CD1c-positive myeloid dendritic cell (primary cell): ENCODE data around the gene PHIP.

Experiments used
- DNase-seq: peaks from one replicate; pipeline ENCODE4 v3.0.0-alpha.2; 2016; ENCODE audit errors: extremely low spot score

Gene PHIP

DNA sequence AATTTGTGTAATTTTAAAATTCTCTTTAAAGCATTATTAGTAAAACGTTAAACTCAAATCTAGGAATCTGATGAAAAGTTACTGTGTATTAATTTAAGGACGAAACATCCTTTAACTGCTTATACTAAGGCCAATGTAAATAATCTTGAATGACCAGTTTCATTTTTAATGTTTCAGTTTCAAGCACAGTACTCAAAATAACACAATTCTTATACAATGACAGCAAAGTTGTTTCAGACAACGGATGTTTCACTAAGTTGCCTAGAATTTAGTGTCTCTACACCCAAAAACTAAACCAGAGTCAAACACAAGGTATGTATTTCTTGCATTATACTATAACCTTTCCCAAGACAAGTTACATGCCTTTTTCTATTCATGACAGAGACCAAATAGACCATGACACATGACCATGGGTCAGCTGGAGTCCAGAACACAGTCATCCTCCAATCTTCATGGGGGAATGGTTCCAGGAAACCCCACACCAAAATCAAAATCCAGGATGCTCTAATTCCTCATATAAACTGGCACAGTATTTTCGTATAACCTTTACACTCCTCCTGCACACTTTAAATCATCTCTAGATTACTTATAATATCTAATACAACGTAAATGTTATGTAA, 7.7 kb downstream of the PHIP start:
- DNase-seq: no peak

DNA sequence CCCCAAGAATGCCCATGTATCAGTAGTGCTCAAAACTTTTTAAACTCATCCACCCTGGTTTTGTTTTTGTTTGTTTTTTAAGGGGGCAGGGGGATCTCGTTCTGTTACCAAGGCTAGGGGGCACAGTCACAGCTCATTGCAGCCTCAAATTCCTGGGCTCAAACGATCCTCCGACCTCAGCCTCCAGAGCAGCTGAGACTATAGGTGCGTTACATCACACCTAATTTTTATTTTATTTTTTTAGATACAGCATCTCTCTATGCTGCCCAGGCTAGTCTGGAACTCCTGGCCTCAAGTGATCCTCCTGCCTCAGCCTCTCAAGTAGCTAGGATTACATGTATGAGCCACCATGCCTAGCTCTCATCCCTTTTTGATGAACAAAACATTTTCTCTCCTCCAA, 11.2 kb downstream of the PHIP start:
- no peak for DNase-seq

GRCh38 chr6:79066330-79066729, 11.7 kb downstream of the PHIP start:
- DNase-seq: no peak

DNA sequence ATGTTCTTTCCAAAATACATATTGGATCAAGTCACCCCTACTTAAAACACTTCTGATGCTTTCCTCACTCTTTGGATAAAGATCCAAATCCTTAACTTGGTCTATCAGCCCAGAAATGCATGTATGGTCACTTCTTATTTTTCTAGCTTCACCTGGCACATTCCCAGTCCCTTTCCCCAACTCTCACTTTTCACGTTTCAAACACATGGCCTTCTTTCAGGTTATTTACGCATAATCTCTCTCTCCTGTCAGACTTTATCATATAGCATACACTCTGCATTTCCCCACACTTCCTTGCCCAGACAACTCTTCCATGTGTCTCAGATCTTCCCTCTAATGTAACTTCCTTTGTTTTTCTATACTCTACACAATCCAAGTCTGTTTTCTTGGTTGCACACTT, 12.8 kb downstream of the PHIP start:
- DNase-seq: no peak

DNA sequence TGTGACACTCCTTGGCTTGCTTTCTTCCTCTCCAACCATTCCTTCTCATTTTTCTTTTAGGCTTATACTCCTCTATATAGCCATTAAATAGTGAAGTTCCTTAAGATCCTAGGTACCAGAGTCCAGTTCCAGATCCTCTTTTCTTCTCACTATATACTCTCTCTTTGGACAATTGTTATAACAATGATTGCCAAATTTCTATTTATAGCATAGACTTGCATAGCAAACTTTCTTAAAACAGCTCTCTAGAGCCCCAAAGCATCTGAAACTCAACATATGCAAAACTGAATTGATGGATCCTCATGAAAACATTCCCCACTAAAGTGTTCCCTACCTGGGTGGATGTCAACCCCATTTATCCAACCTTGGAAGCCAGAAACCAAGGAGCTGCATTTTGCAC, 13.4 kb downstream of the PHIP start:
- peak; percentile 19 for DNase-seq

- DNase-seq: no peak
These were observed 15.3 kb downstream of the PHIP start for GRCh38 chr6:79062708-79063107.

DNA sequence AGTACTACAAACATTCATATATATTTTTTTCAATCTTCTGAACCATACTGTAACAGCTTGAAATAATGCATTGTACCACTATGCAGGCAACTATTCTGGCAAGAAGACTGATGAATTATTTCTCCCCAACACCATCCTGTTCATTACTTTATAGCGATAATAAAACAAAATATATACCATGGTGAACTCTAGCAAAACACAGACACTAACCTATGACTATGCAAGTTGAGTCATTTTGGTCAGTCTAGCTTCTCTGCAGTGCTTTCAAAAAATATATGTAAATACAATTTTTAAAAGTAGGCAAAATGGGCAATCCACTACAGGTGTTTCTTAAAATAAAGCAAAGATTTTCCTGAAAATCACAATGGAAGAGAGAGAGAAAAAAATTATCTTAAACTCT, 20.3 kb downstream of the PHIP start:
- no peak for DNase-seq

DNA sequence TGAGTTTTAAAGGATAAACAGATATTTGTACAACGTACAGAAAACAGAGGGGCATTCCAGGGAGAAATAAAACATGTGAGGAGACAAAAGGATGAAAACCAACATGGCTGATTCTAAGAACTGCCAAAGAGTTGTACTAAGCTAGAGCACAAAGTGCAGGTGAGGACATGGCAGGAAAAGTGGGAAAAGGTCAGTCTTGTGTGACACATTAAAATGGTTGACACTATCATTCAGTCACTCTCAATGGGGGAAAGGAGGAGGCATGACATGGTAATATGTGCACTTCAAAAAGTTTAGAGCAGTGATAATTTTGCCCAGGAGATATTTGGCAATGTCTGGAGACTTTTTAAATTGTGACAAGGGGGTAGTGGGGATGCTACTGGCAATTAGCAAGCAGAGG, 21.8 kb downstream of the PHIP start:
- DNase-seq: no peak

DNA sequence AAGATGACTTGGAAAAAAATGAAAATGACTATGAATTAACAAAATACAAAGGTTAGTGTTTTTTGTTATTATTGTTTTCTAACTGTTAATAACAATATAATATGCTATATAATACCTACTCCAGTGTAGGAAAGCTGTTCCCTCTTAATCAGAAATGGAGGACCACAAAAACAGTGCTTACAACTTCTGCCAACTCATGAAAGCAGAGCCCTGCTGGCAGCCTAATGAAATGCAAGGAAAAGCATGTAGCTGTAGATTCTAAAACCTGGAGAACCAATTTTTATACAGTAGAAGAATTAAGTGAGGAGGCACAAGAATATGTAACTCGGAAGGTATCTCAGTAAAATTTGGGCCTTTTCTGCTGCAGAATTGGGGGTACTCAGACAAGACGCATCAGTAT, 29.4 kb downstream of the PHIP start:
- peak; percentile 34 for DNase-seq

DNA sequence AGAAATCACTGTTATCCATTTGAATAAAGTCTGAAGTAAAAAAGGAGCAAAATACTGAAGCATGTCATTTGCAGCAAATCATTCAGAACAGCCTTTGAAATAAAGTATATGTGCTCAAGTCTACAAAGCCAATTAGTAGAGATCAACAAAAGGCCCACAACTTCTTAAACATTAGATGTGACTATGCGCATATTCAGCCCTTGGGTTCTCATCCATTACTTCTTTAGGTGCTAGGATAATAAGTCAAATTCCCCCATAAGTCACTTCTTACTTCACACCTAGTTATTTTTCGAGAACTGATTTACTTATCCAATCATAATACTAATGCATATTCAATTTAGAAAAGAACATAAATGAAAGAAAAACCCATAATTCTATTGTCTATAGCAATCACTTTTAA, 31.0 kb downstream of the PHIP start:
- DNase-seq: no peak

GRCh38 chr6:79045966-79046365, 32.1 kb downstream of the PHIP start:
- DNase-seq: no peak

GRCh38 chr6:79042799-79043126, 35.3 kb downstream of the PHIP start:
- no peak for DNase-seq

- no peak for DNase-seq
These were observed 35.8 kb downstream of the PHIP start for GRCh38 chr6:79042088-79042798.

- DNase-seq: no peak
These were observed 38.0 kb downstream of the PHIP start for GRCh38 chr6:79040083-79040482.

DNA sequence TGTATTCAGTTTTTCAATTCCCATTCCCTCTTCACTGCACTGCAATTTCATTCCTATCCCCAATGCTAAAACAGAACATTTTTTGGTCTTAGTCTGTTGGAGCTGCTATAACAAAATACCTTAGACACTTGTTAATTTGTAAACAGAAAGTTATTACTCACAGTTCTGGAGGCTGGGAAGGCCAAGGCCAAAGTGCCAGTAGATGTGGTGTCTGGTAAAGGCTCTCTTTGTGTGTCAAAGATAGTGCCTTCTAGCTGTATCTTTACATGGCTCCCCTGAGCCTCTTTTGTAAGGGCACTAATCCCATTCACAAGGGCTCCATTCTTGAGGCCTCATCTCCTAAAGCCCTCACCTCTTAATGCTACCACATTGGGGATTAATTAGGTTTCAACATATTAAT, 40.0 kb downstream of the PHIP start:
- no peak for DNase-seq

DNA sequence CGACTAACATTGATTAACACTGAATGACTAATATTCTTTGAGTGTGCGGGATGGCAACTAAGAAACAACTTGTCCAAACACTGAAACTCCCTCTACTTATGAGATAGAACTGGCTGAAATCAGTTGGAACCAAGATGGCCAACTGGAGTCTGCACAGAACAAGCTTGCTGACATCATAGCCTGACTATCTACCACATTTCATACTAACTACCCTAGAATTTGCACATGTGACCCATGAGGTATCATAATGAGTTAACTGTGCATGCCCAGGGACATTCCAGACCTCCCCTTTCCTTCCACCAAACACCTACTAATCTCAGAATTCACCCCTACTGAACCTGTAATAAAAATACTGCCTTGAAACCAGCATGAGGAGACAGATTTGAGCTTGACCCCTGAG, 43.2 kb downstream of the PHIP start:
- DNase-seq: no peak

GRCh38 chr6:79033279-79033678, 44.8 kb downstream of the PHIP start:
- no peak for DNase-seq

DNA sequence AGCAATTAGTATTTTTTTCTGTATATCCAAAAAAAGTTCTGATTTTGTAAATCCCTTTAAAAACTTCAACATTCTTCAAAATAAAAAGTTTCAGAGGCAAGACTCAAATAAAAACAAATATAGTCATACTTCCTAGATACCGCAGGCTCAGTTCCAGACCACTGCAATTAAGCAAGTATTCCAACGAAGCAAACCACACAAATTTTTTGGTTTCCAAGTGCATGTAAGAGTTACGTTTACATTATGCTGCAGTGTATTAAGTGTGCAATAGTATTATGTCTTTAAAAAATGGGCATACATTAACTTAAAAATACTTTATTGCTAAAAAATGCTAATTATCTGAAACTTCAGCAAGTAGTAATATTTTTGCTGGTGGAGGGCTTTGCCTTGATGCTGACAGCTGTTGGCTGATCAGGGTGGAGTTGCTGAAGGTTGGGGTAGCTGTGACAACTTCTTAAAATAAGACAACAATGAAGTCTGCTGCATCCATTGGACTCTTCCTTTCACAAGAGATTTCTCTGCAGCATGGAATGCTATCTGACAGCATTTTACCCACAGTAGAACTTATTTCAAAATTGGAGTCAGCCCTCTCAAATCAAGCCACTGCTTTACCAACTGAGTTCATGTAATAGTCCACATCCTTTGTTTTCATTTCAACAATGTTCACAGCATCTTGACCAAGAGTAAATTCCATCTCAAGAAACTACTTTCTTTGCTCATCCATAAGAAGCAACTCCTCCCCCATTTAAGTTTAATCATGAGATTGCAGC, 46.0 kb downstream of the PHIP start:
- DNase-seq: no peak

GRCh38 chr6:79030511-79030910, 47.5 kb downstream of the PHIP start:
- no peak for DNase-seq

DNA sequence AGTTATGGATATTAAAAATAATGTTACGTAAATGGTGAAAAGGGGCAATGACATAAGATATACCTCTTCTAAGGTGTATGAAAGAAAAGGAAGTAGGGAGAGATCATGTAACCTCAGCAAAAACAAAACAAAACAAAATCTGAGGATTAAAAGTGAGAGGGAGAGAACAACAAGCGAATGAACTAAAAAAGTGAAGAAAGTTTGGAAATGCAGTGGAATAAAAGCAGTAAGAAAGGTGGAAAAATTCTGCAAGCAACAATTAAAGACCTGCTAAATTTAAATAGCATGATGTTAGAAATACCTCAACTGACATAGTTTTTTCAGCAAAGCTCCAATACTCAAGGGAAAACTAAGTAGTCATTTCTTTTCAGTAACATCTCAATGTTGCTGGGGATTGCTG, 48.0 kb downstream of the PHIP start:
- DNase-seq: no peak

- no peak for DNase-seq
These were observed 49.3 kb downstream of the PHIP start for GRCh38 chr6:79028641-79029314.

DNA sequence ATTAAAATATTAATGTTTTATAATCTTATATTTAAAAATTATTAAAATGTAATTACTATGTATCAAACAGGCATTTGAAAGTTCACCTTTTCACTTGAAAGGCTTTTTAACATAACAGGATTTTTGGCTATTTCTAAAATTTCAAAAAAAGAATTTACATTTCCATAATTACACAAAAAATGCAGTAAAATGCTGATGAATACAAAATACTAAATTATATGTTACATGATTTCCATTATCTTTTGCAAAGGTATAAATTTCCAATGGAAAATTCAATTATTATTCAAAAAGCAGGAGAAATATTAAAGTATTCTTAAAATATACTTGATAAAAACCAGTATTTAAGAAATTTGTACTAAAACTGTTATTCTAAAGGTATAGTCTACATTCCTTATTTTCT, 66.1 kb downstream of the PHIP start:
- DNase-seq: no peak

DNA sequence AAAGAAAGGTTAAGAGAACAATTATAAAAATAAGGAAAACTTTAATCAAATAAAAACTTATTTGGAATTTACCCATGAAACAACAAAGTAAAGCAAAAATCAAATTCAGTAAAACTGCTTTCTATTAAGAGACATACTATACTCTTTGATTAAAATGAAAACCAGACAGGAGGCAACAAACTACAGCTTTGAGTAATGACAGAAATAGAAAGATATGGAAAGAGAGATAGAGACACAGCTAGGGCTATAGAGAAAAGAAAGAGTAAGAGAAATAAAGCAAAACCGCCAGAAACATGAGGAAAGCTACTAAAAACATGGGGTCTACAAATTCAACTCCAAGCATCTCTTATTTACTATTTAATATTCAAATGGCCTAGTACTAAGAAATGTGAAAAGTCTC, 67.6 kb downstream of the PHIP start:
- no peak for DNase-seq
